GM12864 (cell line): ENCODE results near the gene LSM6.

Source experiments
- DNase-seq: peaks from one replicate; pipeline ENCODE4 v3.0.0-alpha.2; 2011; ENCODE audit warnings: low read depth
- H3K4me3 ChIP-seq: 2 replicates; pipeline ENCODE4 v1.5.1; 2011; ENCODE audit warnings: mild to moderate bottlenecking, low read depth, low read length, control low read depth
- CTCF ChIP-seq: IDR thresholded peaks from 2 replicates; pipeline ENCODE4 v1.5.1; 2011; ENCODE audit warnings: low read depth, mild to moderate bottlenecking, moderate library complexity, low read length, control low read depth, inconsistent platforms; ENCODE audit errors: missing control alignments

The LSM6 gene

GRCh38 chr4:146194212-146194611 lies 18.7 kb downstream of the LSM6 start:
- no peak overlapping the region for H3K4me3 ChIP-seq
- DNase-seq = no peak
- TF ChIP-seq CTCF = no peak

- DNase-seq = no peak
- no peak for TF ChIP-seq CTCF
- no peak overlapping the region for H3K4me3 ChIP-seq
Measured at GRCh38 chr4:146202665-146203064, 27.1 kb downstream of the LSM6 start.

- no peak overlapping the region for H3K4me3 ChIP-seq
- no peak for DNase-seq
- no peak for TF ChIP-seq CTCF
Measured at GRCh38 chr4:146207410-146207809, 31.9 kb downstream of the LSM6 start.

GRCh38 chr4:146210890-146211289 lies 35.4 kb downstream of the LSM6 start:
- H3K4me3 ChIP-seq = no peak overlapping the region
- DNase-seq = no peak
- TF ChIP-seq CTCF = no peak

- no peak for TF ChIP-seq CTCF
- no peak for DNase-seq
- H3K4me3 ChIP-seq = no peak overlapping the region
Measured at GRCh38 chr4:146211440-146211839, 35.9 kb downstream of the LSM6 start.

GRCh38 chr4:146212781-146213180 lies 37.3 kb downstream of the LSM6 start:
- no peak for DNase-seq
- H3K4me3 ChIP-seq = no peak overlapping the region
- TF ChIP-seq CTCF = no peak

- TF ChIP-seq CTCF = no peak
- no peak for DNase-seq
- no peak within 1 kb of the TSS for H3K4me3 ChIP-seq
Measured at GRCh38 chr4:146214238-146214637, 38.7 kb downstream of the LSM6 start, which contains the start of gene REELD1. Gene REELD1 (plus strand): TSS chr4:146214538. CDS start chr4:146216953, 2,415 bp downstream.
